GM21717 (cell line): ENCODE data around the gene PIWIL4.
A peak's percentile ranks its signal among the peaks of the same experiment; 100 is the strongest.
"Not testable (repeated sequence)": the region's sequence is repeated elsewhere in the genome, so short reads cannot be mapped to it uniquely, and the experiment has no call there.

Source experiments
- ATAC-seq: cut with Tn5 transposase; IDR thresholded peaks from one replicate; pipeline ENCODE4 v1.9.1; 2021; ENCODE audit warnings: mild to moderate bottlenecking, moderate library complexity; ENCODE audit not compliant: unreplicated experiment

The PIWIL4 gene

GRCh38 chr11:94632356-94632755, 65.2 kb downstream of the PIWIL4 start:
- ATAC-seq, result no peak

DNA sequence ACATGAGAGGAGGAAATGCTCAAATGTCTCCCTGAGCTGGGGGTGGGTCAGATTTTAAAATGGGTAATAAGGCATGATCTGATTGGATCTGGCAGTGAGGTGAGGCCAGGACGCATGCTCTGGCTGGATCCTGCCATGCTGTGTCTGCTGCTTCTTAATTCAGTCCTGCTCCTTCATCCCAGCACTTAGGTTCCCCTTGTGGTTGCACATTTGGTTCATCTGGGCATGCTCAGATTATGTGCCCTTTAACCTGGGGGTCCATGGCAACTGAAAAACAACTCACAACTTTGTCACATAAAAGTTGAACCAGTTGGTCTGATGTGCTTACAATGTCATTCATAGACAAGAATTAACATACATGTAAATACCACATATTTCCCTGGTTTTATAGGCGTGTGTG, 67.9 kb downstream of the PIWIL4 start:
- no peak for ATAC-seq

DNA sequence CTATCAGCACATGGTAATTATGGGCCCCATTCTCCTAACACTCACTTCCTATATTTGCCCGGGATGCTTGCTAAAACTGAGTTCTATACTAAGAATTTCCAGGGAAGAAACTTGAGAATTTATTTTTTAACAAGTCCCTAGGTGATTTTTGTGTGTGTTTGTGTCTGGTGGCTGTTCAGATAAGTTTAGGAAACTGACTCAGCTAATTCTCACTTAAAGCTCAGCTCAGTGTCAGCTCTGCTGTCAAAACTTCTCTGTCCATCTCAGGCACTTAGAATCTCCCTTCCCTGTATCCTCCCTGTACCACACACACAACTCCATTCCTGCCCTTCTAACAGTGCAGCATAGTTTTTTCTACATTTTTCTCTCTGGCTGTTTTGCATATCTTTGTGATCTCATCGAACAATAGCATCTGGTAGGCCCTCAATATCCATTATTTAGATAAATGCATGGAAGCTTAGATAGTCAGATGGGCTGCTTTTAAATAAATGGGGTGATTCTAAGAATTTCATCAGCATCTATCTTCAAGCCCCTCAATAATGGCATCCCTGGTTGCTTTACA, 69.3 kb downstream of the PIWIL4 start:
- ATAC-seq, result no peak

DNA sequence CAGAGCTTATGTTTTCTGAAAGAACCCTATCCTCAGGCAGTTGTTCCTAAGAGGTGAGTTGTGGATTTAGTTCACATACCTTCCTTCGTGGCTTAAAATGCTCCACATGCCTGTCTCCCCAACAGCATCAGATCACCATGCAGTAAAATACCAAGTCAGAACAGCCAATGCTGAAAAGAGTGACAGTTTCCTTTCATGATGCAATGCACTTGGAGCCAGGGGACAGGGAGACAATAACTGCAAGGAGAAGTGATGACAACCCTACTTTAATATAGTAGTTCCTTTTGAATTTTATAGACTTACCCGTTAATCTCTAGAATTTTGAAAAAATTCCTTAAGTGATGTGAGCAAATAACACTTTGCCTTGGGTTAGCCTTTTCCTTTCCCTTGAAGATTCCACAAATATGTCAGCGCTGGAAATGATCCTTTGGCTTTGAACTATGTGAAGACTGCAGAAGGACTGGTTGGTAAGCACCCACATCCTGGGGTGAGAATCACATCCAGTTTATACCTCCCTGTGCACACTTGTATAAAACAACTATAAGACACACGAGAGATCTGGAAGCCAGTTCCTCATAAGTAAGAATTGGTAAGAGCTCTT, 71.2 kb downstream of the PIWIL4 start:
- peak; percentile 19 for ATAC-seq

DNA sequence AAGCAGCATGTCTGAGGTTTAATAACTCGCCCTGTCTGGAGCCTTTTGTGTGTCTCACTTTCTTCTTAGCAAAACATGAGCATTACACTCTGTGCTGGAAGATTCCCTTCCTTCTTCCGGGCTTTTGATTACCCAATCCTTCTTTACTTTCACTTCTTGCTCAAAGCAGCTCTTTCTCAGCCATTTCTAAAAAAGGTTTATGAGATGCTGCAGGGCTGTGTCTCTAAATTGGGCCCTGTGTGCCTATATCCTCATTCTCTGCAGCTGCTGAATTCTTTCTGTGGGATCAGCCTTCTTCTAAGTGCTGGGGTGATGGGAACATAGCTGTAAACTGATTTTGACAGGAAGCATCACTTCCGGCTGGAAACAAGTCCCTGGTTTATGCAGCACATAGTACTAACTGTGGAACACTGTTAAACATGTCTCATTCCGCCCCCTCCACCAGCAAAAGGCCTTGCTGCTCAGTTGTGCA, 71.8 kb downstream of the PIWIL4 start:
- ATAC-seq, result peak; percentile 47

DNA sequence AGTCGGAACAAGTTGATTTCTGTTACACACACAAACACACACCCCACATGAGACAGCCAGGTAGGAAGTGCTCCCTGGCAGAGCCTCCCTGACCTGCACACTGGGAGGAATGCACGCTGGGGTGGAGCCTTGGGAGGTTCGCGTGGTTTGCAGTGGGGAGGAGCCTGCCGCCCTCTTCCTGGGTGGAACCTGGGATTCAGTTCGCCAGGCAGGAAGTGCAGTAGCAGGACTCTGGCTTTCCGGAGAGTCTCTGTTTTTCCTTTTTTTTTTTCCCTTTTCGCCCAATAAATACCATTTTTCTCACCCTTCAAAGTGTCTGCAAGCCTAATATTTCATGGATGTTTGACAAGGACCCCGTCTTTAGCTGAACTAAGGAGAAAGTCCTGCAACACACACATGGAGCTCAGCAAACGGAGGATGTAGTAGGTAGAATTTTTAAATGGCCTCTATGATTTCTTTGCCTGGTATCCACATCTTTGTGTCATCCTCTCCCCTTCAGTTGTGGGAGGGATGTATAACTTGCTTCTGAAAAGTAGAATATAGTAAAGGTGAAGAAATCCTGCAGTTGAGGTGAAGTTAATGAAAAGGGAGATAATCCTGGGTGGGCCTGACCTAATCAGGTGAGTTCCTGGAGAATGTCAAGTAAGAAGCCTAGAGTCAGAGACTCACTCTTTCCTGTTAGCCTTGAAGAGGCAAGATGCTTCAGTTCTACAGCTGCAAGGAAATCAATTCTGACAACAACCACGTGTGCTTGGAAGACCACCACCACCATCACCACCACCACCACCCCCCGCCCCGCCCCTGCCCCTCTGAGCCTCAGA, 72.9 kb downstream of the PIWIL4 start:
- ATAC-seq, result no peak

- no peak for ATAC-seq
Observed at GRCh38 chr11:94641167-94641761, 74.1 kb downstream of the PIWIL4 start.

DNA sequence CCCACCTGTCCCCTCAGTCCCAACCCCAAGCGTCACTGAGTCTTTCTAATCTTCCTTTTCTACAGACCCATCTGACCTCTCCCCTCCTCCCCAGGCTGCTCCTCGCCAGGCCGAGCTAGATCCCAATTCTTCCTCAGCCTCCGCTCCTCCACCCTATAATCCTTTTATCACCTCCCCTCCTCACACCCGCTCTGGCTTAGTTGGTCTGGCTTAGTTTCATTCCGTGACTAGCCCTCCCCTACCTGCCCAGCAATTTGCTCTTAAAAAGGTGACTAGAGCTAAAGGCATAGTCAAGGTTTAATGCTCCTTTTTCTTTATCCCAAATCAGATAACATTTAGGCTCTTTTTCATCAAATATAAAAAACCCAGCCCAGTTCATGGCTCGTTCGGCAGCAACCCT, 76.0 kb downstream of the PIWIL4 start:
- not testable (repeated sequence) for ATAC-seq

DNA sequence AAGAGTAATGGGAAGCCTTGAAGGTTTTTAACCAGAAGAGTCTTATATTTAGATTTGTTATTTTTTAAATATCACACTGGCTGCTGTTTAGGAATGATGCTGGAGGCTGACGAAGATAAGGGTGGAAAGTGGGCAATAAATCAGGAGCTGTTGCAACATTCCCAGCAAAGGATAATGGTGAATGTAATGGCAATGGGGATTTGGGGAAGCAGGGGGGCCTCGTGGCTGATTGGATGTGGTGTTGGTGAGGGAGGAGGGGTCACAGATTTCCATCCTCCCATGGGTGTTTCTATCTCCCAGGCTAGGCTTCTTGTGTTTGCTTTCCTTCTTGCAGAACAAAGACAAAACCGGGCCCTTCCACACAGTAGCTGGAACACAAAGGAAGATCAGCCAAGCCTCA, 80.8 kb downstream of the PIWIL4 start:
- no peak for ATAC-seq

- ATAC-seq, result no peak
Observed at GRCh38 chr11:94648789-94649188, 81.6 kb downstream of the PIWIL4 start.

DNA sequence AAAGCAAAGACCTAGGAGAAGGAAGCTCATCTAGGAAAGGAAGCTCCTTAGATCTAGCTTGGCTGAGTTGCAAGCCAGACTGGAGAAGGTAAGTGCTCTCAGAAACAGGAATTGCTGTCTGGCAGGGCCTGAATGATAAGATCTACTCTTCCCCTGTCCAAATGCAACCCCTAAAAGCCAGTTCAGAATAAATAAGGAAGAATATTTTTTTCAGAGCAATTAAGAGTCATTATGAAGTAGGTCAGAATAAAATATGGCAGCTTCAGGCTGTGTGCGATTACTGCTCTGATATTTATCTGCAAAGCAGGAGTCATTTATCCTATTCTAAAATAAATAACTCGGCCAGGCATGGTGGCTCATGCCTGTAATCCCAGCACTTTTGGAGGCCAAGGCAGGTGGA, 82.1 kb downstream of the PIWIL4 start:
- ATAC-seq, result no peak

GRCh38 chr11:94649964-94650623, 82.9 kb downstream of the PIWIL4 start:
- no peak for ATAC-seq

GRCh38 chr11:94650756-94651155, 83.6 kb downstream of the PIWIL4 start:
- ATAC-seq, result no peak

GRCh38 chr11:94652735-94653284, 85.6 kb downstream of the PIWIL4 start:
- no peak for ATAC-seq

- no peak for ATAC-seq
Observed at GRCh38 chr11:94653561-94653960, 86.4 kb downstream of the PIWIL4 start.

DNA sequence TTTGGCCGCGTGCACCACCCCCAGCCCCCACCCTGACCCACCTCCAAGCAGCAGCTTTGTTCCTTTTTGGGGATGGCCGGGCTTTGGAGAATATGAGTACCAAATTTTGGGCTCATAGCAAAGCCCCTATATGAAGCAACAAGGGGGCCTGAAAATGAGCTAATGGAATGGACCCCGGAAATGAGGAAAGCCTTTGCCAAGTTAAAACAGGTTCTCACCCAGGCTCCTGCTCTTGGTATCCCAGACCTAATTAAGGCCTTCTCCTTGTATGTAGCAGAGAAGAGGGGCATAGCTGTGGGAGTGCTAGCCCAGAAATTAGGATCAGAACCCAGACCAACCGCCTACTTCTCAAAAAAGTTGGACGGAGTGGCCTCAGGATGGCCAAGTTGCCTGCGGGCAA, 87.0 kb downstream of the PIWIL4 start:
- no peak for ATAC-seq

- ATAC-seq, result no peak
Observed at GRCh38 chr11:94655291-94655690, 88.1 kb downstream of the PIWIL4 start.

DNA sequence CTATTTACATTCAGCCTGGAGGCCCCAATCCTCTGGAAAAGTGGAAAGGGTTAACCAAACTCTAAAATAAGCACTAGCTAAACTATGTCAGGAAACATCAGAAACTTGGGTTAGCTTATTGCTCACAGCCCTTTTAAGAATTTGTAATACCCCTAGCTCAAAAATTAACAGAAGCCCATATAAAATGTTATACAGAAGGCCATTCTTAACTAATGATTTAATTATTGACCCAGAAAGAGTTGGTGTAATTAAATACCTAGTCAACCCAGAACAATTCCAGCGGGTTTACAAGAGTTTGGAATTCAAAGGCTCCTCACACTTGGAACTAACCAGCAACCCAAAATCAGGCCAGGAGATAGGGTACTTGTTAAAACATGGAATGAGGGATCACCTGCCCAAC, 88.8 kb downstream of the PIWIL4 start:
- no peak for ATAC-seq

- no peak for ATAC-seq
Observed at GRCh38 chr11:94656968-94657367, 89.8 kb downstream of the PIWIL4 start.

GRCh38 chr11:94657629-94658028, 90.5 kb downstream of the PIWIL4 start:
- ATAC-seq, result no peak

- no peak for ATAC-seq
Observed at GRCh38 chr11:94658386-94658785, 91.2 kb downstream of the PIWIL4 start.
